Smooth muscle cell of trachea (primary cell): ENCODE data around the gene SH2B3. TPM values are rescaled to one million over a fixed set of nuclear protein-coding genes. Genes with fewer than 3 reads are reported as not detected.

Experiments
- total RNA-seq: library from RNA; depleted of rRNA; stranded (reverse); fragments of >200 nt; gene quantifications from 2 replicates; pipeline ENCODE4 v1.2.1, GENCODE V29; 2014

SH2B3 gene
- total RNA-seq, result 15.9 and 49.1 TPM in 2 replicates

DNA sequence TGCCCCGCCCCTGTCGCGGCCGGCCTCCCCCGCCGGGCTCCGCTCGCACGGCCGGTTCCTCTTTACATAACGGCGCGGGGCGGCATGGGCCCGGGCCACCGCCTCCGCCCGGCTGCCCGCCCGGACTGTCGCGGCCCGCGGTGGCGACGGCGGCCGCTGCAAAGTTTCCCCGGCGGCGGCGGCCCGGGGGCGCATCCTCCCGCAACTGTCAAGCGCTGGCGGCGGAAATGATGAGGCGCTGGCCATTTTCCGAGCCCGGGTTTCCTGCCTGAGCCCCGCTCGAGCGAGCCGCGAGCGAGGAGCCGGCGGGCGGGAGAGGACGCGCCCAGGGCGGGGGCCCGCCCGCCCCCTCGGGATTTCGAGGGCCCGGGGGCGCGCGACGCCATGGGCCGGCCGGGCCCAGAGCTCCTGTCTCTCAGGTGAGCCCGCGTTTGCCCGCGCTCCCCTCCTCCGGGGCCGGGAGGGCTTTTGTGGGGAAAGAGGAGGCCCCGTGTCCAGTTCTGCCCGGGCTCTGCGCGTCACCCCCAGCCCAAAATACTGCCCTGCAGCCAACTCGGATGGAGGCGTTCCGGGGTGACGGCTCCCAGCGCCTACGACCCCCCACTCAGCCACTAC, at the start of gene SH2B3:
TSS of gene SH2B3 (plus strand) at position 65 of the 615 bp plus-strand sequence. CDS start 12,223 bp downstream, outside the sequence.

GRCh38 chr12:111368788-111369495, 36.8 kb upstream of the SH2B3 start, which contains the start of gene PHETA1:
Gene PHETA1, minus strand, starts transcription at chr12:111369095. Its CDS starts 5,668 bp downstream, at chr12:111363427.

Other genes with a start within 250 kb of the SH2B3 start
- 7.6 and 9.9 TPM in 2 replicates for gene PHETA1, start 36.8 kb upstream of the SH2B3 start, total RNA-seq
- gene ATXN2, start 193.4 kb downstream of the SH2B3 start, total RNA-seq, result 29.3 and 42.8 TPM in 2 replicates